DMS153 treated with DMSO at 0.1 percent for 48 hours (cell line): ENCODE results near the gene MFAP4.

ENCODE experiments used
- DNase-seq: peaks from one replicate; lab custom pipeline; 2025; ENCODE audit not compliant: unreplicated experiment; lab: John Stamatoyannopoulos, UW

The MFAP4 gene

DNA sequence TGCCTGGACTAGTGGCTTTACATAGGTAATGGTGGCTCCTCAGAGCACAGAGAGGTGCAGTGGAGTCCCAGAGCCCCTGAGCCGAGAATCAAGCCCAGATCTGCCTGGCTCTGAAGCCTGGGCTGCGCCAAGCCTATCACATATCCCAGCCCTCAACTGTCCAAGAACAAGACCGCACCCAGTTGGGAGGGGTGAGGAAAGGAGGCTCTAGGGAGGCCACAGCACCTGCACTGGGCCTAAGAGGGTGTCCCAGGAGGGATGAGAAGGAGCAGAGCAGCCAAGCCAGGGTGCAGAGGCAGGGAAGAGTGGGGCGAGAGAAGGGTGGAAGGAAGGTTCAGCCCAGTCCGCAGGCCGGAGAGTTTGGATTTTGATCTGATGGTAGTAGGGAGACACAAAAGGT lies 23.1 kb upstream of the MFAP4 start:
- no peak for DNase-seq

DNA sequence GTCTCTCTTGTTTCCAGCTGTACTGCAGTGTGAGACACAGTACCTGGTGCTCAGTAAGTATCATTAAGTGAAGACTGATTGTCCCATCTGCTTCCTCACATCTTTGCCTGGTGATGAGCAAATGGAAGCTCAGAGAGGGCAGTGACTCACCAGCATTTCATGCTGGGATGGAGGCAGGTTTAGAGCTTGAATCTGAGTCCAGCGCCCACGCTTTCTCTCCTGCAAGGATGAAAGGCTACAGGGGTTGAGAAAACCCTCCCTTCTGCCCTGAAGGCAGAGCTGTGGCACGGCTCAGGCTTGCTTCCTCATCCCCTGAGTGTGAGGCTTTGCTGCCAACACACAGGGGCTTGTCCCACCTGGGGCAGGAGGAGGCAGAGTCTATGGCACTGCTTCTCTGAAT lies 22.5 kb upstream of the MFAP4 start:
- no peak for DNase-seq

DNA sequence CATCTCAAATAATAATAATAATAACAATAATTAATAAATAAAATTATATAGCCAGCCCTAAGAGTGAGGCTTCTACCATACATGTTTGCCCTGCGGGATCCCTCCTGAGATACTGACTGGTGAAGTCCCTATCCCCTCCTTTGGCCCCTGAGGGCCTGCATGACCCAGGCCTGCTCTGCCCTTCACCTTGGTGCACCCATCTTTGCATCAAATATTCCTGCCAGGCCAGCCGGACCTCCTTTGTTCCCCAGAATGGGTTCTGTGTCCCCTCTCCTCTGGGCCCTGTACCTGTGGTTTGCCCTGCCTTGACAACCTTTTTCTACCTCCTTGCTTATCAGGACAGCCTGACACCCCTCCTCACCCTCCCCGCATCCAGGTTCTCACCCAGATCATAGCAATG lies 22.1 kb upstream of the MFAP4 start:
- DNase-seq = no peak

DNA sequence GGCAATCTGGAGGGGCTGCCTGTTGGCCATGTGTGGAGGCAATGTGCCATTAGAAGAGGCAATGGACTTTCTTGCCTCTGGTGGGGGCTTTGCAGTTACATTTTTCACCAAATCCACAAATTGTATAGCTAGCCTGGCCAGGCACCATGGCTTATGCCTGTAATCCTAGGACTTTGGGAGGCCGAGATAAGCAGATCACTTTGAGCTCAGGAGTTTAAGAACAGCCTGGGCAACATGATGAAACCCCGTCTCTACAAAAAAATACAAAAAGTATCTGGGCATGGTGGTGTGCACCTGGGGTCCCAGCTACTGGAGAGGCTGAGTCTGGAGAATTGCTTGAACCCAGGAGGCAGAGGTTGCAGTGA lies 21.3 kb upstream of the MFAP4 start:
- DNase-seq = no peak

DNA sequence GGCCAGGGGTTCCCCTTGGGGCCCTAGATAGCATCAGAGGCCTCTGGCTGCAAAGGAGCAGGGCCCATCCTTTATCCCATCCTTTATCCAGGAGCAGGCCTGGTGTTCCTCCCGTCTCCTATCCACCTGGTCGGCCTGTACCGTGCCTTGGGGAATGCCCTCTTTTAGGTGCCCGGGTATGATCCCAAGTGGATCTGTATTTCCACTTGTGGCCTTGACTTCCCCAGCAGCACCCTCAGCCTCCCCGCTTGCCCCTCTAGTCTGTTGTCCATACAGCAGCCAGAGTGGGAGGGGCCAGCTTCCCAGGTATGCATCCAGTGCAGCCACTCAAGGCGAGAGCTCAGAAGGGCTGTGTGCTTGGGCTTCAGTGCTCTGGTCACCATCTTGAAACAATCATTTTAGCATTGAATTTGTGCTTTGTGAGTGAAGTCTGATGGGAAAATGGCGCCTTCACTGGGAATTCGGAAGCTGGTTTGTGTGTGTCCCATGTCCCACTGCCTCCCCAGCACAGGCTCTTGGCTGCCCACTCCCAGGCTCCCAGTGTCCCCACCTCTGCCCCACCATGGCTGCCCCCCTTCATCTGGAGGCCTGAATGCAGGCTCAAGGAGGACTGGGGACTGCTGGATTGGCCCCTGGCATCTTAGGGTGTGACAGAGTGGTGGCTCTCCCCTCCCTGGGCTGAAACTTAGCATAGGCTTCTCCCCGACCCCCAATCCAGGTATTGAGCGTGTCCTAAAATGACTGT lies 20.8 kb upstream of the MFAP4 start:
- no peak for DNase-seq

DNA sequence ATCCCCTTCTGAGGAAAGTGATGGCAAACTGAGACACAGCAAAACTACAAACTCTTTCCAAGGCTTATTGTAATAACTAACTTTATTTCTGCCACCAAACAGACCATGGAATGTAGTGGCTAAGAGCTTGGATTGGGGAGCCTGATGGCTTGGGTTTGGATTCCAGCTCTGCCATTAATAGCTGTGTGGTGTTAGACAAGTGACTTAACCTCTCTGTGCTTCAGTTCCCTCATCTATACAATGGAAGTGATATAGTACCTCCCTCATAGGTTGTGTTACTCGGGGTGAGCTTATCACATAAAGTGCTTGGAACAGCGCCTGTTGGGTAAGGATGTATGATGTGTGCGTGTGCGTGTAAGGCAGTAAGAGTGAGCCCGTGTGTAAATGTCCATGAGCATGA lies 18.1 kb upstream of the MFAP4 start:
- no peak for DNase-seq

DNA sequence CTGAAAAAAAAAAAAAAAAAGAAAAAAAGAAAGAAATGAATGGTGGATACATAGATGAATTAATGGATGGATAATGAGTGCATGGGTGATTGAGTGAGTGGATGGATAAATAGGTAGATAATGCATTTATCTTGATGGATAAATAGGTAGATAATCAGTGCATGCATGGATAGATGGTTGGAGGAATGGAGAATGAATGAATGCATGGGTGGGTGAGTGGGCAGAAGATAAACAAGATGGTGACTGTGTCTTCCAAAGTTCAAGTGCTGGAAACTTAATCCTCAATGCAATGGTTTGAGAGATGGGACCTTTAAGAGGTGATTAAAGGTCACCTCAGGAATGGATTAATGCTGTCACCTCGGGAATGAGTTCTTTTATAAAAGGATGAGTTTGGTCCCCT lies 17.3 kb upstream of the MFAP4 start:
- DNase-seq = no peak

DNA sequence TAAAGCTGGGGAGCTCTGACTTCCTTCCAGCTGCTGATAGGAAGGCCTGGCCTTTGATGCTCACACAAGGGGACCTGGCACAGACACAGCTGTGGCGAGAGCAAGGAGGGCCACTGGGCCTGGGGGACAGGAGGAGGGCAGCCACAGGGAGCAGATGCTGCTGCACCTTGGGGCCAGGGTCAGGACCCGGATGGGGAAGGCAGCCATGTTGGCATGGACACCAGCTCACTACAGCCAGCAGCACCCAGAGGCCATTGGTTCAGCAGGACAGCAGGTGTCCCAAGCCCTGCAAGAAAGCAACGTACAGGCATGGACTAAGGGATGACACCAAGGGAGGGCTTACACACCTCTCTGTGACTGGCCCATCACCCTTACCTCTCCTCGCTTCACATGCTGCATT lies 16.0 kb upstream of the MFAP4 start:
- DNase-seq = no peak

DNA sequence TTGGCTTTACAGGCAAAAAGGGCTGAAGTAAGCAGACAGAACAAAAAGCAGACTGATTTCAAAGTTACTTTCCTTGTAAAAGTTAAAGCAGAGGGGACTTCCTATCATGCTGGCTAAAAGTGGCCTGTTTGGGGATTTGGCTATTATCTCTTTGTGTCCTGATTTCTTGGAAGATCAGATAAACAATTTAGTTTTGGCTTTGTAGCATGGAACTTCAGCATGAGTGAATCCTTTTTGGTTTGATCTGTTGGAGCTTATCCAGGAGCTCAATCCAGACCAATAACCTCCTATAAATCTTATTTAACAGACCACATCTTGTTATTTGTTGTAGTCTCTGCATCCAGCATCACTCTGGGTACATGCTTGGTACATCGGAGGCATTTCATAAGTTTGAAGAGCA lies 15.2 kb upstream of the MFAP4 start:
- no peak for DNase-seq

DNA sequence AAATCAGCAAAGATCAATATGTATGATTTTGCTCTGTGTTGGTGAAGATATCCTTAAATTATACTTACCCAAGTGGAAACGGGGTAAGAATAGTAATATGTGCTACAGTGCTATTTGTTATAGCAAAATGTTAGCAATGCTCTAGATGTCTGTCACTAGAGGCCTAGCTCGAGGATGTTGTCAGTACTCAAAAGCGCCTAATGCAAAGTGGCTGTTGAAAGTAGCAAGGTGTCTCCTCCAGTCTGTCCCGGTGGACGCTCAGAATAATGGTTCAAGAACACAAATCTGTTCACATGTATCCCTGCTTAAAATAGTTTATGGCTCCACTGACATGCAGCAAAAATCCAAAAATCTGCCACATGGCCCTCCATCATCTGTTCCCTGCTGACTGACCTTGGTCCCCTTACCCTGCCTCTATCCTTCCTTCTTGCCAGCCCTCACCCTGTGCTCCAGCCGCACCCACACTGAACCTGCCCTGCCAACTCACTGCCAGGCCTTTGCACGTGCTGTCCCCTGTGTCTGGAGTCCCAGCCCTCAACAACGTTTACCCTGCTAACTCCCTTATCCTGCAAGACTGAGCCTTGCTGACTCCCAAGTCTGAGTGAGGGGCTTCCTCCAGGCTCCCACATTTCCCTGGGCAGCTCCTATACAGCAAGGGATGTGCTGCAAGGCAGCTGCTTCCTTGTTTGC lies 14.5 kb upstream of the MFAP4 start:
- DNase-seq = no peak

DNA sequence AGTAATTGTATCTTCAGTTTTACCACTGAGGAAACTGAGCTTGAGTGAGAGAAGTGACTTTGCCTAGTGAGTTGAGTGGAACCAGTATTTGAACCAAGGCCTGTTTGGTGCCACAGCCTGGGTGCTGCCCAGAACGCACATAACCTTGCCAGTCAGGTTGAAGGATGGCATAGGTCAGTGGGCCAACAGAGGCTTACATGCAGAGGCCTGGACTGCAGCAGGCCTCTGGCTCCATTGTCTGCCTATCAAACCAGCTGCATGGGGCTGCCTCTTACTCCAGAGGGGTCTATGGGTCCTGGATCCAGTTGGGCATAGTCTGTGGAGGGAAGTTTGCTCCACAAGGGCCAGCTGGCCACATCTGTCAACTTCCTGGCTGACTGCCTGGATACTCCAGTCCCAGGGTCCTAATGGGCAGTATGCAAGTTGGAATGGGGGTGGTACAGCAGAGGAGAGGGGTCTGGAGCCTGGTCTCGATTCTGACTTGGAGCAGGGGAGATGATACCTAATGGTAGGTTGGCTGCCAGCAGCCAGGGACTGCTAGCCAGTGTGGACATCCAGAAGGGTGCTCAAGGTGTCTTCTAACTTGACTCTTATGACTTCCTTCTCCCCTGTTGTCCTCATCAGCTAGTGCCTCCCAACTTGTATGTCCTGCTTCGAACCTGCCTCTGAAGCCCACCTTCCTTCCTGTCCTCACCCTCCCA lies 12.9 kb upstream of the MFAP4 start:
- no peak for DNase-seq

DNA sequence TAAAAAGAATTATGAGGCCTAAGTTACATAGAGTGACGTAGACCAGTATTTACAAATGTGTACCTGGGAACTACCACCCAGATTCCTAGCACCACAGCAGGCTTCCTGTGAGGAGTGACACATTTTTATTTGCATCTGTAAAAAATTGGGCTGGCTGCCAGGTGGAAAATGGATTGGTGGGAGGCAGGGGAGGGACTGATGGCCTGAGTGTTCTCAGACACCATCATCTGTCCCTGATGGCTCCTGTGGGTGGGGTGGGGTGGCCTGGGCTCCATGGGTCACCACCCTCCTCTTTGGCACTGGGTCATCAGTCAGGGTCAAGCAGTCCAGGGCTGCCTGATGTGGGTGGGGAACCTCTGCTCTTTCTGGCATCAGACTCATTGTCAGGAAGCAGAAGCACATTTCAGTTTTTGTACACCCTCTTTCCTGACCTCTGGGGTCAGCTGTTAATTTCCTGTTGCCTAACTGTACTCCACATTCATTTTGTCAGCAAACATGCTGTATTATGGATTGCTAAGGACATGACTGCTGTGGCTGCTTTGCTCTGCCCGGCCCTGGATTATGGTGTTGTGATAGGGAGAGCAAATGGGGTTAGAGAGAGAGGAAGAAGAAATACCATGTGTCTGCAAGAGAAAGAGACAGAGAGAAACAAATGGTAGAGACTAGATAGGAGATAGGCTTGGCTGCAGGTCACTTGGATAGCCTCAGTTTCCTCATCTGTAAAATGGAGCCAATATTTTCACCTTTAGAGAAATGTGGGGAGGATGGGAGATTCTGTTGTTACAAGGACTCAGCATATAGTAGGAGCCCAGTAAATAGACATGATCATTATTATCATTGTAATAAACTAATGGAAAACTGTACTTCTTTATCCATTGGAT lies 11.6 kb upstream of the MFAP4 start:
- no peak for DNase-seq

DNA sequence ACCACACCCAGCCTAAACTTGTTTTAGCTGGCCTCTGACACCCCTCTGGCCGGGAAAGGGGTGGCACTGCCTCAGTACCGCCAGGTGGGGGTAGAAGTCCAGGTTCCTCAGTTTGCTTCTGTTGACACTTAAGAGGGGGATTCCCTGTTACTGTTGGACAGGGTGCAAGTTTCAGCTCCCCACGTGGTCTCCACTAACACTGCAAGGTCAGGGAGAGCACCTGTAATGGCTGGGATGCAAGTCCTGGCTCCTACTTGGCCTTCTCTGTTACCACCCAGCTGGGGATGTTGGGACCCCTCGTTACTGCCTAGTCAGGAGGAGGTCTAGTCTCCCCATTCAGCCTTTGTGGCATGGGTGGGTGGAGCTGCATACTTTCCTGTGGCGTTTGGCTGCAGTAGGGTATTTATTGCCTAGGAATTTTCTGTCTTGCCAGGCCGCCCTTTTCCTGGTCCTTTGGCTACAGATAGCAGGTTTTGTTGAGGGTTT lies 10.6 kb upstream of the MFAP4 start:
- no peak for DNase-seq

DNA sequence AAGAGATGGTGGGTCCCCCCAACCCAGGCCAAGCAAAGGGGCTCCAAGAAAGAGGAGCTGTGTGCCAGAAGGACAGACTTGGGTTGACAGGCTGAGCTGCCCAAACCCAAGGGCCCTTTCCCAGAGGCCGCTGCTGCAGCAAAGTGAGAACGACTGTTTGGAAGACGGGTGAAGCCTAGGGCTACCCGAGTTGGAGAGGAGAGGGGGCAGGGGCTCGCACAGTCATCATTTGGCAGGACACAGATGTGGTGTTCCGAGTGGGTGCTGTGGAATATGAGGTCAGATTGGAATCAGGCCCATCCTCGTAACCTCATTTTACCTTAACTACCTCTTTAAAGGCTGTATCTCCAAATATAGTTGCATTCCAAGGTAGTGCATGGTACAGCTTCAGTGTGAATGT lies 5.3 kb upstream of the MFAP4 start:
- no peak for DNase-seq

DNA sequence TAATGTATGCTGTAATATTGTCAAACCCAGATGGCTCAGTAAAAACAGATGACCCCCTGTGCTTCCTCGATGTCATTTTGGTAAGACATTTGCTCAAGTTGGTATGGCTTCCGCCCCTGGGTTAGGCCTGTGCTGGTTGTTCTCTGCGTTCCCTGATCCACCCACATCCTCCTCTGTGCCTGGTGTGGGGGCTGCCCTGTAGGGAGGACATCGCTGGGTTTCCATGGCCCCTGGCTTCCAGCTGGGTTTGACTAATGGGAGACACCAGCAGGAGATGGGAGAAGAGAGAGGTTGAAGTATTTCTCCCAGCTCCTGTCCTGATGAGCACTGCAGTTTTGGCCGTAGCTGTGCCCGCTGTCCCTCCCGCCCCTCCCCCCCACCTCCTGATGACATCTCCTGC lies 4.4 kb upstream of the MFAP4 start:
- DNase-seq = no peak

DNA sequence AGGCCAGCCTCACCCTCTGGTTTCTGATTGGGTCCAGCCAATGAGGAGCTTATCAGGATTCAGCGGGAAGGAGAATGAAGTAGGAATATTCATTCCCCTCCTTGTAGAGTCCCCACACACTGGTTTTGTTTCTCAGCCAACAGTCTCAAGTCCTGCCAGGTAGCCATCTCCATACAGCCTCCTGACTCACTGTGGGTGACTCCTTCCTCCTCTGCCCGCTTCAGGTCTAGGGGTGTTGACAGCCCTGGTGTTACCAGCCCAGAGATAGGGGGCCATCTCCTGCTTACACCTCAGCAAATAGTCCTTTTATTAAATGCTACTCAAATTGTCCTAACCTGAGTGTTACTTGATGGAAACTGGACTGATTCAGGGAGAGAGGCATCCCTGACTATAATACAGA lies 4.0 kb upstream of the MFAP4 start:
- no peak for DNase-seq

DNA sequence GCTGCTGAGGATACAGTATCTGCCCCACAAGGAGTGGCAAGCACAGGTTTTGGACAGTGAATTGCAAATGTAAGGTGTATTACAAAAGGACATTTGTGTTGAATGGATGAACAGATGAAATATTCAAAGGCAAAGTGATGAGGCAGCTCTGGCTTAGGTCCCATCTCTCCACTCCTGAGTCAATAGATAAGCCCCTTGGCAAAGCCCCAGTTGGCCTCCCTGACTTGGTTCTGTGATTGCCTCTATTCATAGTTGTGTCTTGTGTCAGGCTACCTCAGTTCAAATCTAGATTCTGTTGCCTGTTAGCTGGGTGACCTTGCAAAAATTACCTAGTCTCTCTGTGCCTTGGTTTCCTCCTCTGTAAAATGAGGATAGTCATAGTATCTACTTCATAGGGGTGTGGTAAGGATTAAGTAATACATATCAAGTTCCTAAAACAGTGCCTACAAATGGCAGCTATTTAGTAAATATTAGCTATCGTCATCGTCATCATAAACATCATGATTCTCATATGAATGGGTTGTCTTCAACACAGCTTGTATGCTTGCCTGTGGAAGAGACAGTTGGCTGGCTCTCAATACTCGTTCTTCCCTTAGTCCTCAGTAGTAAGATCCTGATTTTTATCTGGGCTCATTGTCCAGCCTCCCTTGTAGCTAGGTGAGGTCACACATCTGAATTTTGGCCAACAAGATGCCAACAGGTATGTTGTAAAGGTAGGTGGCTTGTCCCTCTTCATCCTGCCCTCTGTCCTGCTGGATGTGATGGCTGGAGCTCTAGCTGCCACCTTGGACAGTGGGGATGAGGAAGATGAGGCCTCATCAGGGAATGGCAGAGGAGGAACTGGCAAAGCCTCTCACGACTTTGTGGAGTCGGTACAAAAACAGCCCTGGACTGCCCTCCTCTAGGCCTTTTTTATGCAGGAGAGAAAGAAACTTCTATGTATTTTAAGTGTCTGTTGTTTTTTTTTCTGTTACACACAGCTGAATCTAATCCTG lies 2.1 kb upstream of the MFAP4 start:
- DNase-seq = no peak

DNA sequence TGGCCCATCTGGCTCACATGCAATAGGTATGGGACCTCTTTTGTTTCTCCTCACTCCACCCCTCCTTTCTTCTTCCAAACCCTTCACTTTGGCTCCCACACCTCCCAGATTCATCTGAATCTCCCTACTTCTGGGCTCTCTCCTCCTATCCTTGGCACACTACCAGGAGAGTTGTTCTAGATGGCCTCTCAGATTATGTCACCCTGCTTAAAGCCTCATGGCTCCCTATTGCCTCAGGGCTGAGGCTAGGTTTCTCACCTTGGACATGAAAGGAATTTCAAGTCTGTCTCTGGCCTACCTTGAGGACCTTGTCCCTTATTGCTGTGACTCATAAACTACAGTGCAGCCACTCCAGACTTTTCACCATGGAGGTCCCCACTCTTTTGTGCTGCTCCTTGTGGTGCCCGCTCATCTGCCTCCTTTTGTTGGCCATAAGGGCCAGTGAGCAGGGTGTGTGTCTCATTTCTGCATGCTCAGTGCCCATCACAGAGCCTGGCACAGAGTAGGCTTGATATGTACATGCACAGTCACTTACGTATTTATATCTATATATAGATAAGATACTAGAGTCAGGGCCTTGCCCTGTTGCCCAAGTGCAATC lies 1.0 kb upstream of the MFAP4 start:
- DNase-seq = no peak

DNA sequence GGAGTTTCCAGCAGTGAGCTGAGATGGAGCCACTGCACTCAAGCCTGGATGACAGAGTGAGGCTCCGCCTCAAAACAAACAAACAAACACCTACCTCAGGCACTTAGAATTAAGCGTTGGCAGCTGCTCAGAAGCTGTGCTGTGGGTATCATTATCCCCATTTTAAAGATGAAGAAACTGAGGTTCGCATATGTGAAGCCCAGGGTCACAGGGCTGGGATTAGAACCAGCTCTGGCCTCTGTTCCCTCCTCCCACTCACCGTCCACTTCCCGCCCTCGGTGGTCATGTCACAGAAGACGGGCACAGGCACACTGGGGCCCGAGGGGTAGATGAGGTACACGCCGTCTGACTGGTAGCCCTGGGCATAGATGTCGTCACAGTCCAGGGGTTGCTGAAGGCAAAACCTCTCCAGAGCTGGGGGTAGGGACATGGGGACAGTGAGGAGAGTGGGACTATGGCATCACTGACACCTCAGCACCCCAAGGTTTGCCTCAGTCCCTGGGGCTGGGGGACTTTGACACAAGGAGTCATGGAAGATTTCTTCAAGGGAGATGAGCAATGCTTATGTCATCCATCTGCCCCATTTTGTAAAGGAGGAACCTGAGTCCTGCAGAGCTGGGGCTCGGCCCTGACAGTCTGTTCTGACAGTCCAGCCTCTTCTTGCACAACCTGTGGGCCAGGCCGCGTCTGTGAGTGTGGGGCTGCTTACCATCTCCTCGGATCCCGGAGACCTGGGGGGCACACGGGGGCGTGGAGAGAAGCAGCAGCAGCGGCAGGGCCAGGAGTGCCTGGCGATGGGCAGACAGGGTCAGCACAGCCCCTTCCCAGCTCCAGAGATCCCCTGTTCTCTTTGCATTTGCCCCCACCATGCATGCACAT lies 700 bp downstream of the MFAP4 start:
- DNase-seq = no peak
